ENCODE data around the gene MED27. TPM values are rescaled to one million over a fixed set of nuclear protein-coding genes. Genes with fewer than 3 reads are reported as not detected.

Gene MED27
- total and polyA plus RNA-seq, 10 of the 15 experiments (the other 5 are each of a cell fraction or from before 2014, with no cell fraction given), result 20.3 to 50.3 (median 35.5) TPM

- intact Hi-C loops (cut with micrococcal nuclease; ENCODE audit: unreplicated experiment) (no loop called here), in situ Hi-C loops (cut with MboI) (no loop called here)
- Histone ChIP-seq H3K79me2 (ENCODE audit: control insufficient read depth, insufficient read depth, low read length) (no peaks in the 10 kb centered on the region; the same call in 1 of the 2 replicates), H3K36me3 (ENCODE audit: control insufficient read depth in 2 of 2, insufficient read depth in 2 of 2, low read length in 1 of 2) (peaks cover 0 to 3% of the 10 kb centered on the region in 2 experiments; a peak in 1 of 4 replicates), H4K20me1 (ENCODE audit: control insufficient read depth, insufficient read depth) (peaks cover 4% of the 10 kb centered on the region; the same call in 1 of the 2 replicates), H3K27ac (ENCODE audit: control insufficient read depth, insufficient read depth) (no peak overlapping the region), H3K4me2 (ENCODE audit: control insufficient read depth, insufficient read depth) (no peak overlapping the region), H3K4me3 (no peak overlapping the region), H3K27me3 (replicated peaks in 1 of 2; ENCODE audit: control insufficient read depth in 2 of 2, insufficient read depth in 2 of 2, low read length in 1 of 2) (no peaks in the 10 kb centered on the region), H3K9me3 (replicated peaks; ENCODE audit: control insufficient read depth, insufficient read depth, low read length) (peaks cover 7% of the 10 kb centered on the region; the same call in 2 of the 3 replicates), H3K4me1 (ENCODE audit: control insufficient read depth, insufficient read depth, low read length) (no peaks in the 10 kb centered on the region), H3K9ac (ENCODE audit: control insufficient read depth, insufficient read depth, low read length) (no peak overlapping the region), H2AFZ (ENCODE audit: control insufficient read depth, low read depth, low read length) (no peak overlapping the region)
- TF ChIP-seq ZNF274 (IDR thresholded peaks at IDR 0.05; ENCODE audit: insufficient read depth, insufficient read length) (no peak), MEF2B (IDR thresholded peaks at IDR 0.05; ENCODE audit: partially characterized antibody, poor library complexity, severe bottlenecking) (no peak), ZBTB11 (CRISPR knock-in tag; IDR thresholded peaks at IDR 0.05) (no peak), ELK1 (IDR thresholded peaks at IDR 0.05; ENCODE audit: low read depth, low read length) (no peak), DPF2 (IDR thresholded peaks at IDR 0.05) (no peak), RAD51 (IDR thresholded peaks at IDR 0.05) (no peak), ZZZ3 (IDR thresholded peaks at IDR 0.05; ENCODE audit: control insufficient read depth, insufficient read length, low read depth) (no peak), TCF12 (IDR thresholded peaks at IDR 0.05; ENCODE audit: low read depth, low read length) (no peak), EGR1 (IDR thresholded peaks at IDR 0.05; ENCODE audit: borderline replicate concordance in 1 of 2, low read depth in 2 of 2, low read length in 2 of 2) (no peak), STAT1 (conservative IDR thresholded peaks at IDR 0.05) (no peak), CREB1 (IDR thresholded peaks at IDR 0.05; ENCODE audit: low read depth) (no peak), SMAD1 (IDR thresholded peaks at IDR 0.05; ENCODE audit: low read depth, partially characterized antibody) (no peak), ZBED1 (IDR thresholded peaks at IDR 0.05; ENCODE audit: borderline replicate concordance) (no peak), EZH2 (IDR thresholded peaks at IDR 0.05; ENCODE audit: borderline replicate concordance, control insufficient read depth, low read depth, low read length) (no peak), POLR2AphosphoS2 (IDR thresholded peaks at IDR 0.05; ENCODE audit: low read depth, low read length) (no peak)
- ChIA-PET SMC1A (ENCODE audit: uncharacterized antibody, unreplicated experiment) (interaction anchor here (1.5 kb wide), 1 partner anchor 11 kb away, joined by 7 read pairs; no protein-coding TSS in a partner anchor), RAD21 (ENCODE audit: unreplicated experiment) (no interaction called here), CTCF (no interaction called here), POLR2A (no interaction called here)
- WGBS (ENCODE audit: insufficient coverage, insufficient replicate concordance, low lambda C conversion rate, missing lambda C conversion rate), result 77% methylated on average over 3 of the region's 3 CpGs
- no peak for FAIRE-seq
- no peak for ATAC-seq
- no TSS peak for BruUV-seq (replicated peaks)
- DNase-seq (ENCODE audit: low read depth, low spot score), result no peak
Observed at GRCh38 chr9:132061526-132061925, 18.1 kb downstream of the MED27 start.
